ENCODE data around the gene BMP4. TPM values are rescaled to one million over a fixed set of nuclear protein-coding genes. Genes with fewer than 3 reads are reported as not detected.

Gene BMP4
- total and polyA plus RNA-seq, 2 of the 13 experiments (the other 11 are each of a cell fraction or from before 2014, with no cell fraction given): 56.4 to 169 TPM

DNA sequence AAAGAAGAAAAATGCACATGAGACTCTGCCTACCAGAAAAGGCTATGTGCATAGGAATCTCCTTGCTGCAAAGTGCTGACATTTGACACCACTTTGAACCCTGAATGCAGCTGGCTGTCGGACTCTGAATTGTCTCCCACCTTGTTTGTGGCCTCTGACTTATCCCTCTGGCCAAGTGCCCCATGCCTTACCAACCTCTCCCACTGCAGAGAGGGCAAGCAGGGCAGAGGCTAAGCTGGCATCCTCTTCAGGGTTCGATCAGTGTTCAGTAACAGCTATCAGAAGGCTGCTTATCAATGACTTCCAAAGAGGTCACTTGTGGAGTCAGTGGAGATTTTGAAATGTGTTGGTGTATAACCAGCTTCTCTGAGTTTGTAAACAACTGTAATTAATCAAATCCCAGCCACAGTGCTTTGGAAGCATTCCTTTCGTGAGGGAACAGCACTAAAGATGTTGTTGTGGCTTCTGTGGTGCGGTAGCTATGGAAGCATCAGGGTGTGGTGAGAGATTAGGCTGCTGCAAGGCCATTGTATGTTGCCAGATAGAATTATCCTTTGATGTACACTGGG is 22.6 kb upstream of the BMP4 start (continued):
- 0 out of 2 replicates have a peak, but pooled peaks have one; percentile 31 for TF ChIP-seq DPF2 (CRISPR knock-in tag; IDR thresholded peaks at IDR 0.05; ENCODE audit: borderline replicate concordance, low read depth)
- TF ChIP-seq ZNF768 (CRISPR knock-in tag; IDR thresholded peaks at IDR 0.05): no peak
- TF ChIP-seq POGZ (CRISPR knock-in tag; IDR thresholded peaks at IDR 0.05): no peak; the same call in 1 of the 2 replicates
- peak; percentile 5; the same call in 1 of the 2 replicates for TF ChIP-seq FOXA3 (CRISPR knock-in tag; IDR thresholded peaks at IDR 0.05)
- TF ChIP-seq, protein P1, sequence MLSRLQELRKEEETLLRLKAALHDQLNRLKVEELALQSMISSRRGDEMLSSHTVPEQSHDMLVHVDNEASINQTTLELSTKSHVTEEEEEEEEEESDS (CRISPR knock-in tag; IDR thresholded peaks at IDR 0.05; ENCODE audit: borderline replicate concordance): no peak
- TF ChIP-seq U2AF2 (IDR thresholded peaks at IDR 0.05; ENCODE audit: low read depth, low read length): no peak
- TF ChIP-seq ZMYM4 (CRISPR knock-in tag; IDR thresholded peaks at IDR 0.05): peak; percentile 49; the same call in 1 of the 2 replicates
- no peak for TF ChIP-seq SRF (IDR thresholded peaks at IDR 0.05; ENCODE audit: low read depth, low read length)
- no peak for TF ChIP-seq ZNF367 (CRISPR knock-in tag; IDR thresholded peaks at IDR 0.05; ENCODE audit: borderline replicate concordance)
- TF ChIP-seq, protein P2, sequence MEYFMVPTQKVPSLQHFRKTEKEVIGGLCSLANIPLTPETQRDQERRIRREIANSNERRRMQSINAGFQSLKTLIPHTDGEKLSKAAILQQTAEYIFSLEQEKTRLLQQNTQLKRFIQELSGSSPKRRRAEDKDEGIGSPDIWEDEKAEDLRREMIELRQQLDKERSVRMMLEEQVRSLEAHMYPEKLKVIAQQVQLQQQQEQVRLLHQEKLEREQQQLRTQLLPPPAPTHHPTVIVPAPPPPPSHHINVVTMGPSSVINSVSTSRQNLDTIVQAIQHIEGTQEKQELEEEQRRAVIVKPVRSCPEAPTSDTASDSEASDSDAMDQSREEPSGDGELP (IDR thresholded peaks at IDR 0.05; ENCODE audit: borderline replicate concordance, low read depth): peak; percentile 80; the same call in 1 of the 2 replicates
- TF ChIP-seq GTF3A (CRISPR knock-in tag; conservative IDR thresholded peaks at IDR 0.05): no peak
- TF ChIP-seq, protein P3, sequence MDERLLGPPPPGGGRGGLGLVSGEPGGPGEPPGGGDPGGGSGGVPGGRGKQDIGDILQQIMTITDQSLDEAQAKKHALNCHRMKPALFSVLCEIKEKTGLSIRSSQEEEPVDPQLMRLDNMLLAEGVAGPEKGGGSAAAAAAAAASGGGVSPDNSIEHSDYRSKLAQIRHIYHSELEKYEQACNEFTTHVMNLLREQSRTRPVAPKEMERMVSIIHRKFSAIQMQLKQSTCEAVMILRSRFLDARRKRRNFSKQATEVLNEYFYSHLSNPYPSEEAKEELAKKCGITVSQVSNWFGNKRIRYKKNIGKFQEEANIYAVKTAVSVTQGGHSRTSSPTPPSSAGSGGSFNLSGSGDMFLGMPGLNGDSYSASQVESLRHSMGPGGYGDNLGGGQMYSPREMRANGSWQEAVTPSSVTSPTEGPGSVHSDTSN (CRISPR knock-in tag; IDR thresholded peaks at IDR 0.05): no peak
- TF ChIP-seq SMC3 (IDR thresholded peaks at IDR 0.05; ENCODE audit: low read length): no peak
- TF ChIP-seq, protein P4, sequence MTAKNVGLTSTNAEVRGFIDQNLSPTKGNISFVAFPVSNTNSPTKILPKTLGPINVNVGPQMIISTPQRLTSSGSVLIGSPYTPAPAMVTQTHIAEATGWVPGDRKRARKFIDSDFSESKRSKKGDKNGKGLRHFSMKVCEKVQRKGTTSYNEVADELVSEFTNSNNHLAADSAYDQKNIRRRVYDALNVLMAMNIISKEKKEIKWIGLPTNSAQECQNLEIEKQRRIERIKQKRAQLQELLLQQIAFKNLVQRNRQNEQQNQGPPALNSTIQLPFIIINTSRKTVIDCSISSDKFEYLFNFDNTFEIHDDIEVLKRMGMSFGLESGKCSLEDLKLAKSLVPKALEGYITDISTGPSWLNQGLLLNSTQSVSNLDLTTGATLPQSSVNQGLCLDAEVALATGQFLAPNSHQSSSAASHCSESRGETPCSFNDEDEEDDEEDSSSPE (CRISPR knock-in tag; IDR thresholded peaks at IDR 0.05): no peak
- no peak for TF ChIP-seq ZNF44 (CRISPR knock-in tag; IDR thresholded peaks at IDR 0.05)
- peak; percentile 49; the same call in 1 of the 2 replicates for TF ChIP-seq ZNF605 (CRISPR knock-in tag; IDR thresholded peaks at IDR 0.05)
- TF ChIP-seq, protein P5, sequence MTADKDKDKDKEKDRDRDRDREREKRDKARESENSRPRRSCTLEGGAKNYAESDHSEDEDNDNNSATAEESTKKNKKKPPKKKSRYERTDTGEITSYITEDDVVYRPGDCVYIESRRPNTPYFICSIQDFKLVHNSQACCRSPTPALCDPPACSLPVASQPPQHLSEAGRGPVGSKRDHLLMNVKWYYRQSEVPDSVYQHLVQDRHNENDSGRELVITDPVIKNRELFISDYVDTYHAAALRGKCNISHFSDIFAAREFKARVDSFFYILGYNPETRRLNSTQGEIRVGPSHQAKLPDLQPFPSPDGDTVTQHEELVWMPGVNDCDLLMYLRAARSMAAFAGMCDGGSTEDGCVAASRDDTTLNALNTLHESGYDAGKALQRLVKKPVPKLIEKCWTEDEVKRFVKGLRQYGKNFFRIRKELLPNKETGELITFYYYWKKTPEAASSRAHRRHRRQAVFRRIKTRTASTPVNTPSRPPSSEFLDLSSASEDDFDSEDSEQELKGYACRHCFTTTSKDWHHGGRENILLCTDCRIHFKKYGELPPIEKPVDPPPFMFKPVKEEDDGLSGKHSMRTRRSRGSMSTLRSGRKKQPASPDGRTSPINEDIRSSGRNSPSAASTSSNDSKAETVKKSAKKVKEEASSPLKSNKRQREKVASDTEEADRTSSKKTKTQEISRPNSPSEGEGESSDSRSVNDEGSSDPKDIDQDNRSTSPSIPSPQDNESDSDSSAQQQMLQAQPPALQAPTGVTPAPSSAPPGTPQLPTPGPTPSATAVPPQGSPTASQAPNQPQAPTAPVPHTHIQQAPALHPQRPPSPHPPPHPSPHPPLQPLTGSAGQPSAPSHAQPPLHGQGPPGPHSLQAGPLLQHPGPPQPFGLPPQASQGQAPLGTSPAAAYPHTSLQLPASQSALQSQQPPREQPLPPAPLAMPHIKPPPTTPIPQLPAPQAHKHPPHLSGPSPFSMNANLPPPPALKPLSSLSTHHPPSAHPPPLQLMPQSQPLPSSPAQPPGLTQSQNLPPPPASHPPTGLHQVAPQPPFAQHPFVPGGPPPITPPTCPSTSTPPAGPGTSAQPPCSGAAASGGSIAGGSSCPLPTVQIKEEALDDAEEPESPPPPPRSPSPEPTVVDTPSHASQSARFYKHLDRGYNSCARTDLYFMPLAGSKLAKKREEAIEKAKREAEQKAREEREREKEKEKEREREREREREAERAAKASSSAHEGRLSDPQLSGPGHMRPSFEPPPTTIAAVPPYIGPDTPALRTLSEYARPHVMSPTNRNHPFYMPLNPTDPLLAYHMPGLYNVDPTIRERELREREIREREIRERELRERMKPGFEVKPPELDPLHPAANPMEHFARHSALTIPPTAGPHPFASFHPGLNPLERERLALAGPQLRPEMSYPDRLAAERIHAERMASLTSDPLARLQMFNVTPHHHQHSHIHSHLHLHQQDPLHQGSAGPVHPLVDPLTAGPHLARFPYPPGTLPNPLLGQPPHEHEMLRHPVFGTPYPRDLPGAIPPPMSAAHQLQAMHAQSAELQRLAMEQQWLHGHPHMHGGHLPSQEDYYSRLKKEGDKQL (CRISPR knock-in tag; IDR thresholded peaks at IDR 0.05; ENCODE audit: low read depth): no peak
- TF ChIP-seq, protein P6, sequence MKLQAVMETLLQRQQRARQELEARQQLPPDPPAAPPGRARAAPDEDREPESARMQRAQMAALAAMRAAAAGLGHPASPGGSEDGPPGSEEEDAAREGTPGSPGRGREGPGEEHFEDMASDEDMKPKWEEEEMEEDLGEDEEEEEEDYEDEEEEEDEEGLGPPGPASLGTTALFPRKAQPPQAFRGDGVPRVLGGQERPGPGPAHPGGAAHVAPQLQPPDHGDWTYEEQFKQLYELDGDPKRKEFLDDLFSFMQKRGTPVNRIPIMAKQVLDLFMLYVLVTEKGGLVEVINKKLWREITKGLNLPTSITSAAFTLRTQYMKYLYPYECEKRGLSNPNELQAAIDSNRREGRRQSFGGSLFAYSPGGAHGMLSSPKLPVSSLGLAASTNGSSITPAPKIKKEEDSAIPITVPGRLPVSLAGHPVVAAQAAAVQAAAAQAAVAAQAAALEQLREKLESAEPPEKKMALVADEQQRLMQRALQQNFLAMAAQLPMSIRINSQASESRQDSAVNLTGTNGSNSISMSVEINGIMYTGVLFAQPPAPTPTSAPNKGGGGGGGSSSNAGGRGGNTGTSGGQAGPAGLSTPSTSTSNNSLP (IDR thresholded peaks at IDR 0.05; ENCODE audit: low read depth, low read length): peak; percentile 64; the same call in 1 of the 2 replicates
- TF ChIP-seq NCOA5 (CRISPR knock-in tag; IDR thresholded peaks at IDR 0.05): no peak
- peak; percentile 71 for TF ChIP-seq NR2F6 (IDR thresholded peaks at IDR 0.05)
- TF ChIP-seq NR2F6 (CRISPR knock-in tag; IDR thresholded peaks at IDR 0.05): peak; percentile 70; the same call in 1 of the 2 replicates

Measured in HepG2 (cell line).